Mammary epithelial cell (primary cell): ENCODE measurements around the gene TMTC4.
A peak's percentile ranks its signal among the peaks of the same experiment; 100 is the strongest.

Source experiments
- EZH2 ChIP-seq: IDR thresholded peaks from 2 replicates; pipeline ENCODE4 v1.6.1; 2012; ENCODE audit warnings: low read length, inconsistent platforms, borderline replicate concordance
- TF ChIP-seq, protein P1 (sequence below), 2 donors: IDR thresholded peaks in 1 of 2; conservative IDR thresholded peaks in 1 of 2; 2 replicates each; pipeline ENCODE4 v1.5.1; 2011 to 2012; ENCODE audit warnings: inconsistent platforms in 2 of 2, low read length in 2 of 2, mild to moderate bottlenecking in 2 of 2, control low read depth in 1 of 2, low read depth in 1 of 2; ENCODE audit not compliant: insufficient read depth in 1 of 2; ENCODE audit errors: extremely low read depth in 1 of 2

DNA sequence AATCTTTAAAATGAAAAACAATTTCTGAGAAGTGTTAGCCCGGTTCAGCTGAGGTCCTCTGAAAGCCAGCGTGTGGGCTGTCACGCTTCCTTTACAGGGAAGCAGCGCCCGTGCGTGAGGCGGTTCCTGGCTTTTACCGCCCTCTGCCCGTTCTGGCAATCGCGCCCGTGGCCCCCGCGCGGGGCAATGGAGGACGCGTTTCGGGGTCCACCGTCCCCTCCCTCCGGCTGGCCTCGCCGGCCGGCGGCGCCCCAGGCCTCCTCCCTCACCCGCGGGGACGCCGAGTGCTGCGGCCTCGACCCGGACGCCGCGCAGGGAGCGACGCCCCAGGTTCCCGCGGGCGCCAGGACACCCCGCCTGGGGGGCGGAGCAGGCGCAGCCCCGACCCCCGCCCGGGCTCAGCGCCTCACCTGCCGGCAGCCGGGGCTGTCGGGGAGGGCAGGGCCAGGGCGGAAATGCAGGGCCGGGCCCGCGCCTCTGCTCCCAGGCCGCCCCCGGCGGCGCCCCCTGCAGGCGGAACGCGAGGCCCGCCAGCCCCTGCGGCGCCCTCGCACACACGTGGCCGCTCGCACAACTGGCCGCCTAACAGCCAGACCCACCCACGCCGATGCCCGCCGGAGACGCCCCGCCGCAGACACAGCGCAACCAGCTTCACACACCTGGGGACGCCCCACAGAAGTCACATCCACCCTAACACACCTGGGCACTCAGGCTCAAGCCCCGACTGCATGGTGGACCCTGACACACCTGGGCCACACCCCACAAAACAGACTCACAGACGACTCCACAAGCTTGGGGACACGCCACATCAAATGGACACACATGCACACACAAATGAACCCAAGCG, 86.0 kb downstream of the TMTC4 start, which contains the start of gene GGACT:
- TF ChIP-seq, protein P1, sequence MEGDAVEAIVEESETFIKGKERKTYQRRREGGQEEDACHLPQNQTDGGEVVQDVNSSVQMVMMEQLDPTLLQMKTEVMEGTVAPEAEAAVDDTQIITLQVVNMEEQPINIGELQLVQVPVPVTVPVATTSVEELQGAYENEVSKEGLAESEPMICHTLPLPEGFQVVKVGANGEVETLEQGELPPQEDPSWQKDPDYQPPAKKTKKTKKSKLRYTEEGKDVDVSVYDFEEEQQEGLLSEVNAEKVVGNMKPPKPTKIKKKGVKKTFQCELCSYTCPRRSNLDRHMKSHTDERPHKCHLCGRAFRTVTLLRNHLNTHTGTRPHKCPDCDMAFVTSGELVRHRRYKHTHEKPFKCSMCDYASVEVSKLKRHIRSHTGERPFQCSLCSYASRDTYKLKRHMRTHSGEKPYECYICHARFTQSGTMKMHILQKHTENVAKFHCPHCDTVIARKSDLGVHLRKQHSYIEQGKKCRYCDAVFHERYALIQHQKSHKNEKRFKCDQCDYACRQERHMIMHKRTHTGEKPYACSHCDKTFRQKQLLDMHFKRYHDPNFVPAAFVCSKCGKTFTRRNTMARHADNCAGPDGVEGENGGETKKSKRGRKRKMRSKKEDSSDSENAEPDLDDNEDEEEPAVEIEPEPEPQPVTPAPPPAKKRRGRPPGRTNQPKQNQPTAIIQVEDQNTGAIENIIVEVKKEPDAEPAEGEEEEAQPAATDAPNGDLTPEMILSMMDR (conservative IDR thresholded peaks at IDR 0.05 in 1 of 2, IDR thresholded peaks at IDR 0.05 in 1 of 2; ENCODE audit: extremely low read depth in 1 of 2, insufficient read depth in 1 of 2, low read depth in 1 of 2, low read length in 2 of 2), result peak; percentile 32 to 53
- TF ChIP-seq EZH2, result no peak
